Stimulated activated CD8-positive, alpha-beta memory T cell treated with anti-CD3 and anti-CD28 coated beads, Interleukin-15, amount 100 ng/mL, for 48 hours (primary cell): ENCODE data around the gene CEBPG.

Experiments
- DNase-seq, 2 donors: peaks; one replicate each; pipeline ENCODE4 v3.0.0-alpha.2; 2020; ENCODE audit warnings: low read depth in 2 of 2

CEBPG gene

GRCh38 chr19:33373453-33374235 lies at the start of gene CEBPG:
Gene CEBPG, plus strand, starts transcription at chr19:33373709. Its CDS starts 5,531 bp downstream, at chr19:33379240.
- peak; percentile 85 to 87 for DNase-seq

GRCh38 chr19:33324628-33325027 lies 48.9 kb upstream of the CEBPG start:
- no peak for DNase-seq

- no peak for DNase-seq
Measured at GRCh38 chr19:33325920-33326319, 47.6 kb upstream of the CEBPG start.

GRCh38 chr19:33329060-33329459 lies 44.4 kb upstream of the CEBPG start:
- no peak for DNase-seq

- DNase-seq, result no peak
Measured at GRCh38 chr19:33329736-33330135, 43.8 kb upstream of the CEBPG start.

GRCh38 chr19:33332248-33332647 lies 41.3 kb upstream of the CEBPG start:
- no peak for DNase-seq

- no peak for DNase-seq
Measured at GRCh38 chr19:33333151-33333550, 40.4 kb upstream of the CEBPG start.

- DNase-seq, result no peak
Measured at GRCh38 chr19:33333642-33334041, 39.9 kb upstream of the CEBPG start.

- DNase-seq, result no peak
Measured at GRCh38 chr19:33334271-33334670, 39.2 kb upstream of the CEBPG start.

- DNase-seq, result no peak
Measured at GRCh38 chr19:33335446-33335845, 38.1 kb upstream of the CEBPG start.

- no peak for DNase-seq
Measured at GRCh38 chr19:33339016-33339984, 34.2 kb upstream of the CEBPG start.

- no peak for DNase-seq
Measured at GRCh38 chr19:33340991-33341390, 32.5 kb upstream of the CEBPG start.

GRCh38 chr19:33343301-33343700 lies 30.2 kb upstream of the CEBPG start:
- no peak for DNase-seq

- DNase-seq, result no peak
Measured at GRCh38 chr19:33343859-33344572, 29.5 kb upstream of the CEBPG start.

GRCh38 chr19:33344573-33344925 lies 29.0 kb upstream of the CEBPG start:
- DNase-seq, result no peak

- DNase-seq, result no peak
Measured at GRCh38 chr19:33345163-33345562, 28.3 kb upstream of the CEBPG start.

GRCh38 chr19:33346665-33347064 lies 26.8 kb upstream of the CEBPG start:
- no peak for DNase-seq

- no peak for DNase-seq
Measured at GRCh38 chr19:33347300-33347699, 26.2 kb upstream of the CEBPG start.

GRCh38 chr19:33348301-33349010 lies 25.1 kb upstream of the CEBPG start:
- DNase-seq, result no peak

GRCh38 chr19:33349319-33350289 lies 23.9 kb upstream of the CEBPG start:
- no peak for DNase-seq
